Measurements from ENCODE around the gene BGN.

BGN gene

GRCh38 chrX:153537080-153537479, 42.3 kb downstream of the BGN start:
- no peak for DNase-seq

- DNase-seq = peak; percentile 65
Observed at GRCh38 chrX:153537526-153538295, 42.9 kb downstream of the BGN start.

- DNase-seq = no peak
Observed at GRCh38 chrX:153538424-153538823, 43.6 kb downstream of the BGN start.

- DNase-seq = no peak
Observed at GRCh38 chrX:153539171-153539978, 44.6 kb downstream of the BGN start.

GRCh38 chrX:153539979-153540358, 45.2 kb downstream of the BGN start:
- DNase-seq = no peak

- DNase-seq = no peak
Observed at GRCh38 chrX:153544727-153545126, 49.9 kb downstream of the BGN start.

- DNase-seq = no peak
Observed at GRCh38 chrX:153546386-153546785, 51.6 kb downstream of the BGN start.

GRCh38 chrX:153547195-153547594, 52.4 kb downstream of the BGN start:
- no peak for DNase-seq

GRCh38 chrX:153549231-153549630, 54.5 kb downstream of the BGN start:
- DNase-seq = no peak

- DNase-seq = no peak
Observed at GRCh38 chrX:153549807-153550206, 55.0 kb downstream of the BGN start.

- DNase-seq = no peak
Observed at GRCh38 chrX:153551135-153551534, 56.4 kb downstream of the BGN start.

- peak; percentile 5 for DNase-seq
Observed at GRCh38 chrX:153554519-153555167, 59.9 kb downstream of the BGN start.

- no peak for DNase-seq
Observed at GRCh38 chrX:153556767-153557166, 62.0 kb downstream of the BGN start.

- no peak for DNase-seq
Observed at GRCh38 chrX:153557618-153558355, 63.0 kb downstream of the BGN start.
